ENCODE results near the gene CXorf66.

Gene CXorf66

DNA sequence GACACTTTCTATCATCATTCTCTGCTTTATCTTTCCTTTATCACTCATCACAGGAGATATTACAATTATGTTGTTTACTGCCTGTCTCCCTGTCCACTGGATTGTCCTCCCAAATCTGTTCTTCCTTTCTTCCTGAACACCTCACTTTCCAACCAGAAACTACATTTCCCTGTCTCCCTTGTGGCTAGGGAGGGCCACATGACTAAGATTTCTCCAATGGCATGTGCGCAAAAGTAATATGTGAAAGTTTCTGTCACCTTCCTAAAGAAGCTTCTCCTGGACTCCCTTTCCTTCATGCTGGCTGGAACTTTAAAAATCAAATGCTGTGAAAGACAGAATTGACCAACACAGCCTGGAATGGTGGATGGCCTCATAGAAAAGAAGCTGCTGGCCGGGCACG is 58.2 kb downstream of the CXorf66 start:
- POLR2A ChIA-PET, result no interaction called here
- 100% methylated on average over 2 of the region's 3 CpGs for WGBS (ENCODE audit: insufficient coverage)
- Histone ChIP-seq H3K4me1 (ENCODE audit: control extremely low read depth in 1 of 4, control insufficient read depth in 4 of 4, insufficient read depth in 4 of 4, low read length in 3 of 4) (peaks cover 0 to 6% (median 0%) of the 10 kb centered on the region in 4 experiments), H3K27me3 (replicated peaks in 2 of 5; ENCODE audit: control insufficient read depth in 4 of 5, insufficient read depth in 5 of 5, low read length in 4 of 5) (no peaks in the 10 kb centered on the region), H3K36me3 (ENCODE audit: control insufficient read depth in 4 of 4, insufficient read depth in 4 of 4, low read length in 3 of 4) (no peaks in the 10 kb centered on the region), H3K27ac (ENCODE audit: insufficient read depth in 1 of 2, low read depth in 1 of 2, low read length in 2 of 2, poor library complexity in 1 of 2, severe bottlenecking in 2 of 2) (no peak overlapping the region), H3K9me3 (ENCODE audit: control extremely low read depth in 1 of 5, control insufficient read depth in 4 of 5, insufficient read depth in 2 of 5, low read depth in 1 of 5, low read length in 4 of 5) (no peaks in the 10 kb centered on the region), H3K4me3 (ENCODE audit: control insufficient read depth in 1 of 7, extremely low read depth in 1 of 7, insufficient read depth in 4 of 7, low read depth in 2 of 7, low read length in 6 of 7) (no peak overlapping the region)
- DNase-seq, result no peak
- CTCF ChIA-PET, result no interaction called here

DNA sequence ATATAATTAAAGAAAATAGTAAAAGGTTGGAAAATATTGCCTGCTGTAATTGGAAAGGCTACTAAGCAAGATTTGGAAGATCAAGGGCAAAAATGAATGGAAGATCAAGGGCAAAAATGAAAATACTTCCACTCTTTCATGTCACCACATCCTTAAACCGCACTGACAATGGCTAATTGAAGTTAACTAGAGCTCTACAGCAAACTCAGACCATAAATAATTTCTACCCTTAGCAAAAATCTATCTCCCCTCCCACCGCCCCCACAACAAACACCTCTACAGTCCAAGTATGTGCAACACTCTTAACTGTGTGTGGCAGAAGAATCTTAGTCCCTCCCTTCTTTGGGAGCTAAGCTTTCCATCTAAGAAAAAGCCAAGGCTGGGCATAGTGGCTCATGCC is 59.6 kb downstream of the CXorf66 start:
- Histone ChIP-seq H3K4me3 (ENCODE audit: control insufficient read depth in 1 of 7, extremely low read depth in 1 of 7, insufficient read depth in 4 of 7, low read depth in 2 of 7, low read length in 6 of 7) (no peak overlapping the region), H3K27me3 (replicated peaks in 2 of 5; ENCODE audit: control insufficient read depth in 4 of 5, insufficient read depth in 5 of 5, low read length in 4 of 5) (peaks cover 0 to 2% (median 0%) of the 10 kb centered on the region in 5 experiments), H3K4me1 (ENCODE audit: control extremely low read depth in 1 of 4, control insufficient read depth in 4 of 4, insufficient read depth in 4 of 4, low read length in 3 of 4) (peaks cover 0 to 6% (median 0%) of the 10 kb centered on the region in 4 experiments), H3K36me3 (ENCODE audit: control insufficient read depth in 4 of 4, insufficient read depth in 4 of 4, low read length in 3 of 4) (no peaks in the 10 kb centered on the region), H3K27ac (ENCODE audit: insufficient read depth in 1 of 2, low read depth in 1 of 2, low read length in 2 of 2, poor library complexity in 1 of 2, severe bottlenecking in 2 of 2) (no peak overlapping the region), H3K9me3 (ENCODE audit: control extremely low read depth in 1 of 5, control insufficient read depth in 4 of 5, insufficient read depth in 2 of 5, low read depth in 1 of 5, low read length in 4 of 5) (no peaks in the 10 kb centered on the region)
- ChIA-PET POLR2A (no interaction called here), CTCF (no interaction called here)
- DNase-seq, result no peak
- WGBS (ENCODE audit: insufficient coverage), result 88% methylated on average over 2 of the region's 2 CpGs

Data from common myeloid progenitor, CD34-positive (primary cell).